Measurements from ENCODE around the gene PAPPA2. TPM values are rescaled to one million over a fixed set of nuclear protein-coding genes. Genes with fewer than 3 reads are reported as not detected.

PAPPA2 gene
- total RNA-seq, 1 experiment from 2014 or later: 0.03 TPM

GRCh38 chr1:176541663-176542062 lies 78.7 kb downstream of the PAPPA2 start:
- Histone ChIP-seq H3K9me3 (ENCODE audit: control insufficient read depth, insufficient read depth, low read depth, low read length) (no peaks in the 10 kb centered on the region), H3K4me1 (ENCODE audit: control insufficient read depth, insufficient read depth, low read length) (no peaks in the 10 kb centered on the region), H3K36me3 (ENCODE audit: control insufficient read depth, insufficient read depth, low read length) (no peaks in the 10 kb centered on the region), H3K27me3 (ENCODE audit: control insufficient read depth, insufficient read depth, low read length) (no peaks in the 10 kb centered on the region), H3K27ac (ENCODE audit: low read length) (no peak overlapping the region), H3K4me3 (ENCODE audit: low read depth in 2 of 2, low read length in 2 of 2) (no peak overlapping the region)
- DNase-seq (ENCODE audit: low read depth, low spot score) (no peak), ATAC-seq (no peak)
- in situ Hi-C loops (cut with HindIII; ENCODE audit: low pct_unique_long_range_greater_than_20kb, low sequenced_read_pairs) (no loop called here), intact Hi-C loops (cut with micrococcal nuclease; ENCODE audit: unreplicated experiment) (no loop called here)
- POLR2A ChIA-PET: no interaction called here
- CTCF ChIA-PET: no interaction called here
- BruUV-seq (replicated peaks): no TSS peak
- TF ChIP-seq SIN3A (IDR thresholded peaks at IDR 0.05; ENCODE audit: borderline replicate concordance, insufficient read depth, low read depth, low read length) (no peak), CTCF (IDR thresholded peaks at IDR 0.05) (no peak), POLR2AphosphoS5 (IDR thresholded peaks at IDR 0.05; ENCODE audit: low read depth, low read length) (no peak), TCF7L2 (IDR thresholded peaks at IDR 0.05; ENCODE audit: low read depth, low read length) (no peak)
- TF ChIP-seq, protein P1, sequence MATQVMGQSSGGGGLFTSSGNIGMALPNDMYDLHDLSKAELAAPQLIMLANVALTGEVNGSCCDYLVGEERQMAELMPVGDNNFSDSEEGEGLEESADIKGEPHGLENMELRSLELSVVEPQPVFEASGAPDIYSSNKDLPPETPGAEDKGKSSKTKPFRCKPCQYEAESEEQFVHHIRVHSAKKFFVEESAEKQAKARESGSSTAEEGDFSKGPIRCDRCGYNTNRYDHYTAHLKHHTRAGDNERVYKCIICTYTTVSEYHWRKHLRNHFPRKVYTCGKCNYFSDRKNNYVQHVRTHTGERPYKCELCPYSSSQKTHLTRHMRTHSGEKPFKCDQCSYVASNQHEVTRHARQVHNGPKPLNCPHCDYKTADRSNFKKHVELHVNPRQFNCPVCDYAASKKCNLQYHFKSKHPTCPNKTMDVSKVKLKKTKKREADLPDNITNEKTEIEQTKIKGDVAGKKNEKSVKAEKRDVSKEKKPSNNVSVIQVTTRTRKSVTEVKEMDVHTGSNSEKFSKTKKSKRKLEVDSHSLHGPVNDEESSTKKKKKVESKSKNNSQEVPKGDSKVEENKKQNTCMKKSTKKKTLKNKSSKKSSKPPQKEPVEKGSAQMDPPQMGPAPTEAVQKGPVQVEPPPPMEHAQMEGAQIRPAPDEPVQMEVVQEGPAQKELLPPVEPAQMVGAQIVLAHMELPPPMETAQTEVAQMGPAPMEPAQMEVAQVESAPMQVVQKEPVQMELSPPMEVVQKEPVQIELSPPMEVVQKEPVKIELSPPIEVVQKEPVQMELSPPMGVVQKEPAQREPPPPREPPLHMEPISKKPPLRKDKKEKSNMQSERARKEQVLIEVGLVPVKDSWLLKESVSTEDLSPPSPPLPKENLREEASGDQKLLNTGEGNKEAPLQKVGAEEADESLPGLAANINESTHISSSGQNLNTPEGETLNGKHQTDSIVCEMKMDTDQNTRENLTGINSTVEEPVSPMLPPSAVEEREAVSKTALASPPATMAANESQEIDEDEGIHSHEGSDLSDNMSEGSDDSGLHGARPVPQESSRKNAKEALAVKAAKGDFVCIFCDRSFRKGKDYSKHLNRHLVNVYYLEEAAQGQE (IDR thresholded peaks at IDR 0.05; ENCODE audit: insufficient read depth in 1 of 2, low read depth in 2 of 2, low read length in 1 of 2): no peak

DNA sequence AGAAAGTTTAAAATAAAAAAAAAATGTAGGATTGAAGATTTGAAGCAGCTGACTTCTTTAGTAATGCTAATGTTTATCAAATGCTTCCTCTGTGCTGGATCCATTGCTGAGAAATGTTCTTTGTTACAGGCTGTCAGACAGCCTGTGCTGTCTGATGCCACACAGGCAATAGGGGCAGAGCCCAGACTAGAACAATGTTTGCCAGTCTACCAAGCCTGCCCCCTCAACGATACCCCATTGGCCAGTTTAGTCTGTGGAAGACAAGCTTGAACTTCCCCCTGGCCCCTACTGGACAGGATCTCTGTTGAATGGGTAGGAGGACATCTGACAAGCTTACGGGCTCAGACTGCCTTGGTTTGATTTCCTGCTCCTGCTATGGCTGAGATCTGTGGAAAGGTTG lies 79.4 kb downstream of the PAPPA2 start:
- no peaks in the 10 kb centered on the region for H3K9me3 ChIP-seq (ENCODE audit: control insufficient read depth, insufficient read depth, low read depth, low read length)
- no peak overlapping the region for H3K27ac ChIP-seq (ENCODE audit: low read length)
- in situ Hi-C loops (cut with HindIII; ENCODE audit: low pct_unique_long_range_greater_than_20kb, low sequenced_read_pairs): no loop called here
- no peaks in the 10 kb centered on the region for H3K36me3 ChIP-seq (ENCODE audit: control insufficient read depth, insufficient read depth, low read length)
- no peak for DNase-seq (ENCODE audit: low read depth, low spot score)
- intact Hi-C loops (cut with micrococcal nuclease; ENCODE audit: unreplicated experiment): no loop called here
- no peaks in the 10 kb centered on the region for H3K4me1 ChIP-seq (ENCODE audit: control insufficient read depth, insufficient read depth, low read length)
- TF ChIP-seq, protein P1 (IDR thresholded peaks at IDR 0.05; ENCODE audit: insufficient read depth in 1 of 2, low read depth in 2 of 2, low read length in 1 of 2): no peak
- TF ChIP-seq POLR2AphosphoS5 (IDR thresholded peaks at IDR 0.05; ENCODE audit: low read depth, low read length) (no peak), CTCF (IDR thresholded peaks at IDR 0.05) (no peak)
- ATAC-seq: no peak
- ChIA-PET POLR2A (no interaction called here), CTCF (no interaction called here)
- H3K27me3 ChIP-seq (ENCODE audit: control insufficient read depth, insufficient read depth, low read length): no peaks in the 10 kb centered on the region
- no TSS peak for BruUV-seq (replicated peaks)
- H3K4me3 ChIP-seq (ENCODE audit: low read depth in 2 of 2, low read length in 2 of 2): no peak overlapping the region
